22Rv1 (cell line): ENCODE data around the gene MMP17.

ENCODE experiments used
- CTCF ChIP-seq: fragments of 450-650 bp; IDR thresholded peaks from 2 replicates; pipeline ENCODE4 v1.5.1; 2017; ENCODE audit warnings: mild to moderate bottlenecking
- ZFX ChIP-seq: fragments of 450-650 bp; IDR thresholded peaks from 2 replicates; pipeline ENCODE4 v1.6.1; 2017; ENCODE audit warnings: antibody characterized with exemption, borderline replicate concordance

DNA sequence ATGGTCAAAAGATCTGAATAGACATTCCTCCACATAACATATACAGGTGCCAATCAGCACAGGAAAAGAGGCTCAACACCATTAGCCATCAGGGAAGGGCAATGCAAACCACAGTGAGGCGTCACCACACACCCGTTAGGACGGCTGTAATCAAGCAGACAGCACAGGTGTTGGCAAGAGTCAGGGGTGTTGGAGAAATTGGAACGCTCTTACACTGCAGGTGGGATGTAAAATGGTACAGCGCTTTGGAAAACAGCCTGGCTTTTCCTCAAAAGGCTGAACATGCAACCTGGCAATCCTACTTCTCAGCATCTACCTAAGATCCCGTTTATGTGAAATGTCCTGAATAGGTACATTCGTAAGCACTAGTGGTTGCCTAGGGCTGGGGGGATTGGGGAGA is 21.5 kb upstream of the MMP17 start:
- TF ChIP-seq CTCF (no peak), ZFX (no peak)
